Measurements from ENCODE around the gene SMYD2.

Gene SMYD2, protein sequence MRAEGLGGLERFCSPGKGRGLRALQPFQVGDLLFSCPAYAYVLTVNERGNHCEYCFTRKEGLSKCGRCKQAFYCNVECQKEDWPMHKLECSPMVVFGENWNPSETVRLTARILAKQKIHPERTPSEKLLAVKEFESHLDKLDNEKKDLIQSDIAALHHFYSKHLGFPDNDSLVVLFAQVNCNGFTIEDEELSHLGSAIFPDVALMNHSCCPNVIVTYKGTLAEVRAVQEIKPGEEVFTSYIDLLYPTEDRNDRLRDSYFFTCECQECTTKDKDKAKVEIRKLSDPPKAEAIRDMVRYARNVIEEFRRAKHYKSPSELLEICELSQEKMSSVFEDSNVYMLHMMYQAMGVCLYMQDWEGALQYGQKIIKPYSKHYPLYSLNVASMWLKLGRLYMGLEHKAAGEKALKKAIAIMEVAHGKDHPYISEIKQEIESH

DNA sequence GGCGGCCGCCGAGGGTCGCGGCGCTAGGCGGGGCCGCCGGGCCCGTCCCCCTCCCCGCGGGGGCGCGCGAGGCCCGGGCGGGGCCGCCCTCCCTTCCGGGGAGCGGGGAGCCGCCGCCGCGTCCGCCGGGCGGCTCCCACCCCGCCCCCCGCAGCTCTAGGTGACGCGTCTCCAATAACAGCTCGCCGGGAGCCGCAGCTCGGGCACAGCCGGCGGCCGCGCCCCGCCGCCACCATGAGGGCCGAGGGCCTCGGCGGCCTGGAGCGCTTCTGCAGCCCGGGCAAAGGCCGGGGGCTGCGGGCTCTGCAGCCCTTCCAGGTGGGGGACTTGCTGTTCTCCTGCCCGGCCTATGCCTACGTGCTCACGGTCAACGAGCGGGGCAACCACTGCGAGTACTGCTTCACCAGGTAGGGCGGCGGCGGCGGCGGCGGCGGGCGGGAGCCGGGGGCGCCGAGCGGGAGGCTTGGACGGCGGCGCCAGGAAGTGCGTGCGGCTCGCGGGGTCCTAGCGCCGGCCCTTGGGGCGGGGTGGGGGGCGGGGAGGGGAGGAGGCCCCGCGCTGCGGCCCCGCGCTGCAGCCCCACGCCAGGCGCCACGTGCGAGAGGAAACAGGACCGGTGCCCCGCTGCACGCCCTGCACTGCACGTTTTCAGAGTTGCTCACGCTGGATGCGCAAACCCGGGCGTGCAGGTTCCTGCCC, at the start of gene SMYD2:
Gene SMYD2 (plus strand): TSS at position 139 of the 699 bp plus-strand sequence. CDS start 96 bp downstream, at position 235.
- DNase-seq: peak; percentile 84

DNA sequence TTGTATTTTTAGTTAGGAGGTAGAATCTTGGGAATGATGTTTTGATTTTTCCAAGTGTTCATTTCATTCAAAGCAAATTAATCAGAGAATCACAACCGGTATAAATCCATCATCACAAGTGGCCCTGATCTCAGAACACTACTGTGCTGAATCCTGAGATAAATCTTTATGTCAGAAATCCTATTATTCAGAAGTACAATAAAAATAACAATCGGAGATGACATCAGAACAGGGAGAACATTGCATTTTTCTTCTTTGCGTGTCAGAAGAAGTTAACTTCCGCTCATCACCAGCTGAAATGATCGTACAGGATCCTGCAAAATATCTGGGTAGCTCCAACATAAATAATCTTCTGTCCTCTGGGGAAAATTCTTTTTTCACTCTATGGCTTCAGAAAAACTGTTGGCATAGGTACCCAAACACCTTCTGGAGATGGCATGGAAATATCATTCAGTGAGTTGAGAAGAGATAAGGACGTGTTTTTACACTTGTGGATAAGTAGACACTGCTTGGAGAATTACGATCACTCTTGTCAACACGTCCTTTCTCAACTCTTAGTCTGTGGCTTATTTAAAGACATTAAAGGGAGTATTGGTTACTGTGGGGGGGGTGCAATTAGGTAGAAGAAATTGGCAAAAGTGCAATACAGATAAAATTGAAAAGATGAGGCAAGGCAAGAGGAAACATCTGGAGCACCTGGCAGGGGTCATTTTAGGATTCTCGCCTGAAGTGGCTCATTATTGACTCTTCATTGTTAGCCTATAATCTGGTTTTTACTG, 46.9 kb upstream of the SMYD2 start:
- DNase-seq: no peak

DNA sequence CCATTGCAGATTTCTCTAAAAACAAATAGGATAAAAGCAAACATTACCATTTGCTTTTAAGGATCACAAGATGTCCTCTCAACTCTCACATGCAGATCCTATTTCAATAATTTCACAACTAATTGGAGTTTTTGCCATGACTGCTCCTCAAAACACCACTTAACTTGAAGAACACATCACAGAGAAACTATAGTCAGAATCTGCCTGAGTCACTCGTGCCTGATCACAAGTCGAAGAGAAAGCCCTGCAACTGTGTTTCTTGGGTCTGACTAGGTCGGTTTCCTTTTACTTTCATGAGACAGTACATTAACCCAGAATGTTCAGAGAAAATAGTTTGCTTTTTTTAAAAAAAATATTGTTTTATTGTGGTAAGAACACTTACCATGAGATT, 46.3 kb upstream of the SMYD2 start:
- no peak for DNase-seq

DNA sequence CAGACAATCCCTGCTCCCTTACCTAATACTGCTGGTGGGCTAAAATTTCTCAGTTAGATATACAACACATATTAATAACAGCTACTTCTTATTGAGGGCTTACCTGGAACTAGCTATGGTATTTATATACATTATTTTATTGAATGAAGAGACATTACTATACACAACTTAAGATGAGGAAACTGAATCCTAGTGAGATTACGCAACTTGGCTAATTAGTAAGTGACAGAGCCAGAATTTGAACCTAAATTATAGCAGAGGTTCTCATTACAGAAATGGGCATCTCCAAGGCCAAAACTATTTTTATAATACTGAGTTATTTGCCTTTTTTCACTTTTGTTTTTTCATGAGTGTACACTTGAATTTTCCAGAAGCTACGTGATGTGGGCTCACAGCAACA, 44.5 kb upstream of the SMYD2 start:
- no peak for DNase-seq

DNA sequence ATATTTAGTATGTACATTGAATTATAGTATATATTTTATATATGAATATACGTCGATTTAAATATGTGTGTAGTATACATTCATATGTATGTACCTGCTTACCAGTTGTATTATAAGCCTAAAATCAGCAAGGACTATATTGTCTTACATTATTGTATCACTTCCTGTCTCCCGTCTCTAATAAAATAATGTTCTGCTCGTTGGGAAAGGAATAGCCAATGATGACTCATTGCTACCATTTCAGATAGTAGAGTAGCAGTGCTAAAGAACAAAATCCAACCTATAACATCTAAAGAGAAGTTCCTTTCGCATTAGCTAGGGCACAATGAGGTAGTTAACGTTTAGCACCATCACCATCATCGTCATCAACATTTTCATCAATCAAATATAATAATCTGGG, 39.9 kb upstream of the SMYD2 start:
- DNase-seq: no peak

DNA sequence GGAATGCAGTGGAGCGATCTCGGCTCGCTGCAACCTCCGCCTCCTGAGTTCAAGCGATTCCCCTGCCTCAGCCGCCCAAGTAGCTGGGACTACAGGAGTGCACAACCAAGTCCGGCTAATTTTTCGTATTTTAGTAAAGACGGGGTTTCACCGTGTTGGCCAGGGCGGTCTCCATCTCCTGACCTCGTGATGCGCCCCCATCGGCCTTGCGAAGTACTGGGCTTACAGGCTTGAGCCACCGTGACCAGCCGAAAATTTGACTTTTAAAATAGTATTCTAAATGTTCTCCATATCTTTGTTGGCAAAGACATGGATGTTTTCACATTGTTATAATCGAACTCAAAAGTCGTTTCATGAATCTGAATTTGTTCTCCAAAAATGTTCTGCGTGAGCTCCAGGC, 36.7 kb upstream of the SMYD2 start:
- no peak for DNase-seq

DNA sequence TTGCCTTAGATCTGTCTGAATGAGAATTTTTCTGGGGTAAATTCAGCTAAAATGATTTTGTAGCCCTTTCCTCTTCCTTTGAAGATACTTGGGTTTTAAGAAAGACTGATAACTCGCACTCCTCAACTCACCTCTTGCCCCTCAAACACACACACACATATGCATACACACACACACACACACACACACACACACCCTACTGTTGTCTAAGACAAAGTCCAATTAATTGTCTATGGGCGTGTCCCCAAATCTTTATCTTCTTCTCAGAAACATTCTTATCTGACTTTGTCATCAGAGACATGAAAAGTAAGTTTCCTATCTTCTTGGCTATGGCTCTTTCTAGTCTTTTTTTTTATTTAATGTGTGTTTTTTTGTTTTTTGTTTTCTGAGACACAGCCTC, 36.1 kb upstream of the SMYD2 start:
- no peak for DNase-seq

DNA sequence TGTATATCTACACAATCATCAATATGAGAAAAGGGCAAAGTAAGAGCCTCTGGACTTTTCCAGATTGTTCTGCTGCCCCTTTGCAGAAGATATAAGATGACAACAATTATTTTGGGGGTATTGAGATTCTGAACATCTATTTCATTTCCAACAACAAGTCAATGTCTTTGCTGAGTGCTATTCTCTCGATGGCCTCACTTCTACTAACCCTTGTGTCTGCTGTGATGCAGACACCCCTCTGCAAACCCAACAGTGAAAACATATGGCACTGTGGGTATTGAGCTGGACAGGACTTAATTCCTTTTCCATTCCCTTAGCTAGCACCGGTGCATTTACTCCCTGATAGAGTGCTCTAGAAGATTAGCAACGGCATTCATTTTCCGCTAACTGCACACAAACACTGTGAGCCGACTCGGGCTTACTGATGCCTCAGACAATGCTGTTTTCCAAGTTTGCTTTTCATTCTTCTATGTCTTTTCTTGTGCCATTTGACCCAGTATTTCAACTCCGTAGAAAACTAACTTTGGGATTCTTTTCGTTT, 33.4 kb upstream of the SMYD2 start:
- DNase-seq: no peak

DNA sequence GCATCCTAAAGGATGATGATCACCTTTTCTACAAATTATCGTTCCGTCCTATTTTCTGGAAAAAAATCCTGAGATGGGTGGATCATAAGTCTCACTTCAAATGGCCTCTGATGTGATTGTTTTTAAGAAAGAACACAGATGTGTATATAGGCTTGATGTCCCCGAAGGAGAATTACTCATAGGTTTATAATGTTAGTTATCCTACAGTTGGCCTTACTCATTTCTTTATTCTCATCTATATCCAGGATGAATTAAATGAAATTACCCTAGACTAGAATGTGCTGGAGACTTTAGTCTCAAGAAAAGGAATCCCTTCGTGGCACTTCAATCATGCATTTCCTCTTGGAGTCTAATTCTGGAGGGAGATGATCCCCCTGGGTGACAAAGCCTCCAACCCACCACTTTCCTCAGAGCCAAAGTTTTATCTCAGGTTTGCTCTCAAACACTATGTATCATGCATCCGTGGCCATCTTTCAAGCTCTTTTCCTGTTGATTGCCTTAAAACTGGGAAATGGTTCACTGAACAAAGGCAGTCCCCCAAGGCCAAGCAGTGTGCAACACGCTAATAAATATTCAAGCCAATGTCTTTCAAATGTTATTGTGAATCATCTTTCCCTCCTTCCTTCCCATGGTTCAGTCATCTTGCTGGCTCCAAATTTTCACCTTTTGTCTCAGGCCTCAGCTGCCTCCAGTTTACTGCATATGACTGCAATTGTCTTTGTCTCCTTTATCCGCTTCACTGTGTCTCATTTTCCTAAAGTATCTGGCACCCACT, 32.5 kb upstream of the SMYD2 start:
- no peak for DNase-seq

DNA sequence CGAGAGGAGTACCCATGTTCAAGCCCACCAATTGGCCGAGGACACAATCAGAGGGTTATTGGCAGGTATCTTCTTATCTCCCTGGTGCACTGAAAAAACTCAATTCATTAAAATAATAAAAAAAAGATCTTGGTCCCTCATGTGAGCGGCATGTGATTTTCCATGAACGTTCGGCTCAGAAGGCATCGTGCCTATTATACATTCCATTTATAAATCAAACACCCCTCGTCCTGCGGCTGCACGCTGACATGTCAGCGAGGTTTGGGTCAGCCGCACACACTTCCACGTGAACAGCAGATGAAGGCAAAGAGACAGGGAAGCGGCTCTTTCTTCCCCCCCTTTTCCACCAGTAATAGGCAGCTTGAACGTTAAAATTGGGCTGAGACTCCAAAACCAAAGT, 31.3 kb upstream of the SMYD2 start:
- no peak for DNase-seq

DNA sequence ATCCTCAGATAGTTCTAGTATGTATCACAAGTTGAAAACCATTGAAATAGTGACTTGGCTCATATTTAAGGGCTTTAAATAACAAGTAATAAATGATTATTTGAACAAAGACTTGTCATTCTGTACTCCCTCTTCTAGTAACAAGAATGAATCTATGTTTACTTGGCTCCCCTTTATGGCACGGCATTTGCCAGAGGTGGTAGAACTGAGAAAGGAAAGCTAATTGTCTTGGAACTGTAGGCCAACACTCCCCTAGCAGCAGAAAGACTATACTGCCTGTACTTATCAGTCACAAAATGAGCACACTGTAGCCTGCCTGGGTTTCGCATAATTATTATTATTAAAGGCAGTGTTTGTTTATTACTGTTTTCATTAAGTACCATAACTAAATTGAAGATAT, 29.6 kb upstream of the SMYD2 start:
- DNase-seq: no peak

DNA sequence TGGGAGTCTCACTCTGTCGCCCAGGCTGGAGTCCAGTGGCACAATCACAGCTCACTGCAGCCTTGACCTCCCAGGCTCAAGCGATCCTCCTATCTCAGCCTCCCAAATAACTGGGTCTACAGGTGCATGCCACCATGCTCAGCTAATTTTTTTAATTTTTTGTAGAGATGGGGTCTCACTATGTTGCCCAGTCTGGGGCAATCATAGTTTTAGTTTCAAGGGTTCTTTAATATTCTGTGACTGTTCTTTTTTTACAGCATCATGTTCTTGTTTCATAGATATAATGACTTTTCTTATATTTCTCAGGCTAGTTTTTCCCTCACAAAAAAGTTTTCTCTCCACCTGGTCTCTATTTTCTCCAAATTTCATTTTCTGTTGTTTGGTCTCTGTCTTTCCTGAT, 25.4 kb upstream of the SMYD2 start:
- no peak for DNase-seq

DNA sequence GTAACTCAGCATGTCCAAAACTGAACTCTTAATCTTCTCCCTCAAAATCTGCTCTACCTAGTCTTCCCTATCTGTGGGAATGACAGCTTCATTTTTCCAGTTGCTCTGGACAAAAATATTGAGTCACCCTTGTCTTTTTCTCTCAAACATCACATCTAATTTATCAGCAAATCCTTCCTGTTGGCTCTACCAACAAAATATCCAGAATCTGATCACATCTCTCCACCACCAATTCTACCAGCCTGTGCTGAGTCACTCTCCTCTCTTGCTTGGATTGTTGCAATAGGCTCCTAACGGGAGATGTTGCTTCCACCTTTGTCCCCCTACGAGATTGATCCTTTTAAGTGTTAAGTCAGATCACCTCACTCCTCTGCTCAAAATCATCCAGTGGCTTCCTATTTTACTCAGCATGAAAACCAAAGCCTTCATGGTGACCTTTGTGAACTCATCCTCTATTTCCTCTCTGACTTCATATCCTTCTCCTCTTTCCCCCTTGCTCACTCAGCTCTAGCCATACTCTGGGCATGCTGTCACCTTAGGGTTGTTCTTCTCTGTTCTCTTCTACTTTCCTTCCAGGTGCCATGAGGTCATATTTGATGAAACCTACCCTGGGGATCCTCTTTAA, 21.5 kb upstream of the SMYD2 start:
- DNase-seq: no peak

DNA sequence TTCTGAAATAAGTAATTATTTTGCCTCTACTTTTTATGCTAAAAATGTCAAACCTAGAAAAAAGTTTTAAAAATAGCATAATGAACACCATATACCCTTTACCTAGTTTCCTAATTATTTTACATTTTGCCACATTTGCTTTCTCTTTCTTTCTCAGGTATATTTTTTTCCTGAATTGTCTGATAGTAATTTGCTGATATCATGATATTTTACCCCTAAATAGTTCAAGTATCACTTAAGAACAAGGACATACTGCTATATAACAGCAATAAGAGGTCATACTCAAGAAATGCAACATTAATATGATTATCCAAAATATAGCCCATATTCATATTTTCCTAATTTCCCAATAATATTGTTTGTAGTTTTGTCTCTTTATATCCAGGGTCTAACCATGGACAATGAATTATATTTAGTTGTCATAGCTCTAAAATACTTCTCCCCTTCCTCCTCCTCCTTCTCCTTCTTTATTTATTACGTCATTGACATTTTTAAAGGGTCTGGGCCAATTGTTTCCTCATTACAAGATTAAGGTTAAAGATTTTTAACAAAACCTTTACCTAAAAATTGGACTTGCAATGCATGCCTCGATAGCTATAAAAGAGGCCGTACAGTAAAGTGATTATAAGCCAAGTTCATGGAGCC, 20.3 kb upstream of the SMYD2 start:
- DNase-seq: no peak

DNA sequence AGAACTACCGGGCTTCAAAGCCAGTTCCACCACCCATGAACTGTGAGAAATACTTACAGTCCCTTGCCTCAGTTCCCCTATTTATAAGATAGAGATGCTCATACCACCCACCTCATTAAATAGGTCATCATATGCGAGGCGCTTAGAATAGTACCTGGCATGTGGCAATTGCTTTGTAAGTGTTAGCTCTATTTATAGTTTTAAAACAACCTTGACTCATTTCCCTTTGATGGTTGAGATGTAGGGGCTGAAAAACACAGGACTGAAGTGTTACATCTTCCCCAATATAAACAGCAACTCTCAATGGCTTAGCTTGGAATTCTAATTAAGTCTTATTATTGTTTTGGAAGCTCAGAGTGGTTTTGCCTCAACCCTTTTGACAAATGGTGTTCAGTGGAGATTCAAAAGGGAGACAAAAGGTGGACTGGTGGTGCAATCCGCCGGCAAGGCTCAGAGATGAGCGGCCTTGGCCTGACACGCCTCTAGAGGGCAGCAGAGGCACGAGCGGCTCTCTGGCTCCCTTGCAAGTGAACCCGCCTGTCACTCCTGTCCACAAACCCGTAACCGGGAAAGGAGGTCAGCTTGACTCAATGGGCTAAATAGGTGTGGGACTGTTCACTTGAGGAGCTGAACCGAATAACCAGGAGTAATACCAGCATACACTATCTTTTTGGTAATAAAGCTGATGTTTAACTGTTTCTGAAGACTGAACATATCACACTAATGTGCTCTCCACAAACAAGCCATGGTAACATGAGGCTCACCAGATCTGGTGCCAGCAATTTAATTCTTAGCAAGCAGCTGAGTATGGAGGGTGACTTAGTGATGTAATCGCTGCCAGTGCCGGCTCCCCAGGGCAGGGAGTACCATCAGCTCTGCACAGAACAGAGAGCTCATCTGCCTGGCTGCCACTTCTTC, 19.5 kb upstream of the SMYD2 start:
- DNase-seq: peak; percentile 85

DNA sequence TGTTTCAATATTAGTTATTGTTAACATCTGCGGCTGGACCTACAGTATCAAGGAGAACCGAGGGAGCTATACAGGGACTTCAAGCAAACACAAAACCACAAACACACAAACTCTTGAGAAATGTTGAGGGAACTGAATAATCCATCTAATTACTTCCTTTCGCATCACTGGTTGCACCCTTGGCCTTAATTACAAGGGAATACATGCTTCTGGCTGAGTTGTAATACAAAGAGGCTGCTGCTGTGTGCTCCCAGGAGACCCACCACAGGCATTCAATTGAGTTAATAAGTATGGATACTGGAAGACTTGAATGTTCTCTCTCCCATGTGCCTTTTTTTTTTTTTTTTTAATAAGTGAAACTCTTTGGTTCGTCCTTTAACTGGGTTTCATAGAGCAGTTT, 16.8 kb upstream of the SMYD2 start:
- DNase-seq: no peak

DNA sequence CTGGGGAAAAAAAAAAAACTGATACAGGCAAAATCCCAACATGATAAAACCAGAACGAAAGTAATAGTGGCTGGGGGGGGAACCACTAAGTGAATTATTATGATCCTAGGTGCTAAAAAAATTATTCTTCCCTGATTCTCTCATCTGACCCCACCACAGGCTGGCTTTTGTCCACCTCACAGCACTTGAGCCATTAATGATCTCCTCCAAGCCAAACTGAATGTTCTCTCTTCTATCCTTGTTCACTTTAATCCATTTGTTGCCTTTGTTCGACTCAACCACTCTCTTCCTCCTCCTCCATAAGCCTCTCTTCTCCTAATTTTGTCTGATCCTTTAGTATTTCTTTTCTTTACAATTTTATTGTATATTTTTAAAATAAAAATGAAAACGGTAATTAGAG, 16.0 kb upstream of the SMYD2 start:
- DNase-seq: no peak

DNA sequence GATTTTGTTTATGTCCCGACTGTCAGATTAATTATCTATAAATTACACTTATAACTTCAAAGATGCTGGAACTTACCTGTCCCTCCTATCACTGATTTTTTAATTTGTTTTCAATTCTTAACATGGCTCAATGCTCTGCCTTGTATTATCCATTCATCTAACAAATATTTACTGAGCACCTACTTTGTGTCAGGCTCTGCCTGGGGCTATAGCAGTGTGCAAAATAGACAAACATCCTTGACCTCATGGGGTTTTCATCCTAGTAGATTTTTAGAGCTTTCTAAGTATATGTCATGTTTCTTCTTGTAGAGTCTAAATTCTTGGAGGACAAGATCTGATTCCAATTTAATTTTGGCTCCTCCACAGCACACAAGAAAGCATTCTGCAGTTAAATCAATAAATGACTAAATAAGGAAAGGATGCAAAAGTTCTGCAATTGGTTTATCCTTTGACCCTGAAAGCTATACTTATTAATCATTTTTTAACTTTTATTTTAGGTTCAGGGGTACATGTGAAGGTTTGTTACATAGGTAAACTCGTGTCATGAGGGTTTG, 10.8 kb upstream of the SMYD2 start:
- no peak for DNase-seq

DNA sequence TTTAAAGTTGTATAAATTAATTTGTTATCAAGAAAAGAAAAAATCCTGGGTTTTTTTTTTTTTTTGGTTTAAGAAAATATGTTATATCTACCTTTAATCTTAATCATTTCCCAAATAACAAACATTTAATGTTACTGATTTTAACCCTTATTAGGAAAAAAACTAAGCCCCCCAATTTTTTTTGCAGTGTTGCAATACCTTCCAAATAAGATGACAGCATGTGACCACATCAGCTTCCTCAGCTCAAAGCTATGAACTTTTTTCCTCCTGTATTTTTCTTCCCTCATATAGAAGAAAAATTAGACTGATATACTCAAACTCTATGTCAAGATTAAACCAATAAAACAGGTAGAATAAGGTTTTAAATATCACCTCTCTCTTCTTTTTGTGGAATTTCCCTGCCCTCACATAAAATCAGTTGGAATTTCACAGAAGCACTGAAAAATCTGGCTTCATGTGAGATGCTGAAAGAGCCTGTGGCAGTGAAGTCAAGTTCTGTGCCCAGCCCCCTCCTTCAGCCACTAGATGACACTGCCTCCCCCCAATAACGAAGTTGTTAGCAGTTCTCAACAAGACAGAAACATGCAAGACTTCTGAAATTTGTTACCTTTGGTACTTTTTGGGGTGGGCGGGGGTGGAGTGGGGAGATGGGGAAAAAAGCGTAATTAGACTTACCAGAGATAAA, 9.6 kb upstream of the SMYD2 start:
- peak; percentile 22 for DNase-seq
